IPS DF 6.9 (cell line): ENCODE data around the gene DCLK3.

Experiments used
- DNase-seq: peaks from one replicate; pipeline ENCODE4 v3.0.0-alpha.2; 2013; ENCODE audit warnings: low read depth, low spot score
- H3K27ac ChIP-seq: one replicate; pipeline ENCODE4 v1.5.1; 2013; ENCODE audit warnings: low read length, control low read depth
- H3K27me3 ChIP-seq: 2 replicates; pipeline ENCODE4 v1.6.1; 2013; ENCODE audit warnings: mild to moderate bottlenecking, low read length; ENCODE audit not compliant: control insufficient read depth, insufficient read depth
- H3K36me3 ChIP-seq: 2 replicates; pipeline ENCODE4 v1.6.1; 2013; ENCODE audit warnings: low read length; ENCODE audit not compliant: control insufficient read depth, insufficient read depth
- H3K4me1 ChIP-seq: 2 replicates; pipeline ENCODE4 v1.6.1; 2013; ENCODE audit warnings: low read length; ENCODE audit not compliant: control insufficient read depth, insufficient read depth
- H3K4me3 ChIP-seq: 2 replicates; pipeline ENCODE4 v1.5.1; 2013; ENCODE audit warnings: mild to moderate bottlenecking, low read length
- H3K9me3 ChIP-seq: 2 replicates; pipeline ENCODE4 v1.6.1; 2013; ENCODE audit warnings: low read length, inconsistent platforms; ENCODE audit not compliant: control insufficient read depth, insufficient read depth
- WGBS: extraction: QIAGEN DNeasy Blood & Tissue Kit; methylation state at CpG from one replicate; pipeline ENCODE4 v1.1.7; 2013; ENCODE audit warnings: mixed read lengths, missing lambda C conversion rate; ENCODE audit not compliant: insufficient read length, insufficient coverage; 5-methylcytosine and 5-hydroxymethylcytosine counted together

DCLK3 gene

DNA sequence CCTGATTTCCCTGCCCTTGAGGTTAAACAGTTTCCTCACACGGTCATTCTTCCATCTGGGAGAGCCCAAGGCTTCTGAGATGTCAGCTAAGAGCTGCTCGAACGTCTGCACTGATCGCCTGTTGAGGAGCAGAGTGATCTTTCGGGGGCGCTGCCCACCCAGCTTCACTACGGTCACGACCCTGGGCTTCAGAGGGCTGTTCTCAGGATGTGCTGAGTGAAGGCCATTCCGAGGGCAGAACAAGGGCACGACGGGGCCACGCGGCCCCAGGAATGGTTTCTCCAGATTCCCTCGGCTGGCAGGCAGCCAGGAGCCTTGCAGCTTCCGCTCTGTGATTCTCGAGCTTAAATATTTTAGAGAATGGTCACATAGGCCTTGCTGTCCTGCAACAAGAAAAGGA lies 25.7 kb downstream of the DCLK3 start:
- H3K27me3 ChIP-seq = no peaks in the 10 kb centered on the region
- no peaks in the 10 kb centered on the region for H3K36me3 ChIP-seq
- no peak overlapping the region for H3K4me3 ChIP-seq
- H3K4me1 ChIP-seq = no peaks in the 10 kb centered on the region
- WGBS = no CpG with 5 or more reads among the region's 16 CpGs
- no peak overlapping the region for H3K27ac ChIP-seq
- DNase-seq = no peak
- H3K9me3 ChIP-seq = no peaks in the 10 kb centered on the region

DNA sequence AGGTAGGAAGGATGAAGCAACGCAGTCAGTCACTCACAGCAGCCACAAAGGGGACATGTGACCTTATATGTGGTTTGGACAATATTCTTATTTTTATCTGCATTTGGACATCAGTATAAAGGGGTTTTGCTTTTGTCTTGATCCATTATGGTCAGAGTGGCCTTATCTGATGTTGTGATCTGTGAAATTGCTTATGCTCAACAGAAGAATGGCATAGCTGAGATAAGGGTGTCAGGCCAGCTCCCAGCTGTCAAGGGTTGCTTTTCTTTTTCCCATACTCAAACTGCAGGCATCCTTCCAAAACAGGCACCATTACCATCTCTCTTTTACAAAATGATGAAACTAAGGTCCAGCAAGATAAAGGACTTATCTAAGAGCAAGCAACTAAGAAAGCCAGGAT lies 28.1 kb downstream of the DCLK3 start:
- Histone ChIP-seq H3K27ac (no peak overlapping the region), H3K4me1 (no peaks in the 10 kb centered on the region), H3K9me3 (no peaks in the 10 kb centered on the region), H3K27me3 (no peaks in the 10 kb centered on the region), H3K4me3 (no peak overlapping the region), H3K36me3 (no peaks in the 10 kb centered on the region)
- DNase-seq = no peak
- WGBS = no CpG with 5 or more reads among the region's 1 CpG

DNA sequence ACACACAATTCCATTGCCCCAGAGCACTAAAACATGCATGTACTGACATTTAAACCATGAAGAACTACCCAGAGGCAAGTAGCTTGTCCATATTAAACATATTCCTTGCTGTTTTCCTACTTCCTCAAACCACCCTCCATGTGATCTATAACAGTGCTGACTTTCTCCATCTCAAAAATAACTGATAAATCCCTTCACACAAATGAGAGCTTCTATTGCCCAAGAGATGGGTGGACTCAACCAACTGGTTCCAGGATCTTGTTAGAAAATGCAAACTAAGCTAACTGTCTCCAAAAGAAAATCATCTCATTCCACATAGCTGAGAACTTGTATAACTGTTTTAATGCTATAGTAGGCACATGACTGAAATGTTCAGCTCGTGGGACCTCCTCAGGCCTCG lies 29.6 kb downstream of the DCLK3 start:
- Histone ChIP-seq H3K4me3 (no peak overlapping the region), H3K4me1 (no peaks in the 10 kb centered on the region), H3K27ac (no peak overlapping the region), H3K36me3 (no peaks in the 10 kb centered on the region), H3K27me3 (no peaks in the 10 kb centered on the region), H3K9me3 (no peaks in the 10 kb centered on the region)
- no CpG with 5 or more reads among the region's 2 CpGs for WGBS
- DNase-seq = no peak

DNA sequence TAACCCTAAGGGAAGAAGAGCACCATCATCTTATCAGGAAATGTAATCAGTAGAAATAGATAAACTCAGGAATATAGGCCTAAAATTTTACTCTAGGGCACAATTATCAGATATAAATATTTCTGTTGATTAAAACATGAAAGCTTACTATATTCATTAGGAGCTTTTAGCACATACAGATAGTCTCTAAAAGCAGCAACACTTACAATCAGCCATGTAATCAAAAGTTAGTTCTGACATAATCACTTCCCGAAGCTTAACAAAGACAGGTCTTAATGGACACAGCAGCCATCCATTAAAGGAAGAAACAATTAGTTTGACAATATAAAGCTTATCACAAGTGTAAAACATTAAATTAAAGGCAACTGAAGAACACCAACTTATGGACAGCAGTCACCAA lies 30.6 kb downstream of the DCLK3 start:
- Histone ChIP-seq H3K36me3 (no peaks in the 10 kb centered on the region), H3K9me3 (no peaks in the 10 kb centered on the region), H3K27ac (no peak overlapping the region), H3K4me1 (no peaks in the 10 kb centered on the region), H3K27me3 (no peaks in the 10 kb centered on the region), H3K4me3 (no peak overlapping the region)
- no CpG with 5 or more reads among the region's 1 CpG for WGBS
- DNase-seq = no peak

DNA sequence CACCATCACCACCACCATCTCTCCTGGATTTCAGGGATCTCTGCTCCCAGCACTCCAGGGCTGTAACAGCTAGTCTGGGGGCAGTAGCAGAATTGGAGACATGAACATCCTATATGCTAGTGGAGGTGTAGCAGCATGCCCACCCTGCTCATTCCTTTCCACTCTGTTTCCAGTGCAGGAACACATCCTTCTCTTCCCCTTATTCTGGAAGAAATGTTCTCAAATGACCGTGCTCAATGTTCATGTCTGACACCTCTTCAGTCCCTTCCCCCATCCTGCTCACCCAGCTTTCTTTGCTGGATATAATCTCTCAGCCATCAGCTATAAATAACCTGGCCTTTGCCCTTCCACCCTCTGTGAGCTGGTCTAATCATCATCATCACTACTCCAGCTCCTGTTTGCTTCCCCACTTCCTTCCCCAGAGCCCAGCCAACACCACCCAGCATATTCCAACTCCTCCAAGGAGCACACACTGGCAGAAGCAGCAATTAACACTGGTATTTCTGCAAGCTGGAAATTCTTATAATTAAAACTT lies 31.1 kb downstream of the DCLK3 start:
- Histone ChIP-seq H3K27me3 (no peaks in the 10 kb centered on the region), H3K4me1 (no peaks in the 10 kb centered on the region), H3K36me3 (no peaks in the 10 kb centered on the region), H3K27ac (no peak overlapping the region), H3K4me3 (no peak overlapping the region), H3K9me3 (no peaks in the 10 kb centered on the region)
- no peak for DNase-seq
- WGBS = no CpG with 5 or more reads among the region's 1 CpG

DNA sequence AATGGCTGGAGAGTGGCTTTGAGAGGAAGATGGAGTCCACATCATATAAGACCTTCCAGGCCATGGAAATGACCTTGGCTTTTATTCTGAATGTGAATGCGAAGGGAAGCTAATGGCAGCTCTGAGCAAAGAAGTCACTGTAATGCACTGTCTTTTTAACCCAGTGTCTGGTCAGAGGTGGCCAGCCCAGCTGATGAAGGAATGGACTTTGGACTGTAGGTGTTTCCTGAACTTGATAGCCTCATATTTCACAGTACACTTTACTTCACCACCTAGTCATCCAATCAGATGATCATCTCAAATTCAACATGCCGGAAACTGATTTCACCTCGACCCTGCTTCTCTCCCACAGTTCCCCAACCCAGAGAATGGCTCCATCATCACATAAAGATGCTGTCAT lies 33.4 kb downstream of the DCLK3 start:
- Histone ChIP-seq H3K27ac (no peak overlapping the region), H3K36me3 (no peaks in the 10 kb centered on the region), H3K9me3 (no peaks in the 10 kb centered on the region), H3K27me3 (no peaks in the 10 kb centered on the region; the same call in 1 of the 2 replicates), H3K4me1 (no peaks in the 10 kb centered on the region), H3K4me3 (no peak overlapping the region)
- no peak for DNase-seq
- no CpG with 5 or more reads among the region's 3 CpGs for WGBS

DNA sequence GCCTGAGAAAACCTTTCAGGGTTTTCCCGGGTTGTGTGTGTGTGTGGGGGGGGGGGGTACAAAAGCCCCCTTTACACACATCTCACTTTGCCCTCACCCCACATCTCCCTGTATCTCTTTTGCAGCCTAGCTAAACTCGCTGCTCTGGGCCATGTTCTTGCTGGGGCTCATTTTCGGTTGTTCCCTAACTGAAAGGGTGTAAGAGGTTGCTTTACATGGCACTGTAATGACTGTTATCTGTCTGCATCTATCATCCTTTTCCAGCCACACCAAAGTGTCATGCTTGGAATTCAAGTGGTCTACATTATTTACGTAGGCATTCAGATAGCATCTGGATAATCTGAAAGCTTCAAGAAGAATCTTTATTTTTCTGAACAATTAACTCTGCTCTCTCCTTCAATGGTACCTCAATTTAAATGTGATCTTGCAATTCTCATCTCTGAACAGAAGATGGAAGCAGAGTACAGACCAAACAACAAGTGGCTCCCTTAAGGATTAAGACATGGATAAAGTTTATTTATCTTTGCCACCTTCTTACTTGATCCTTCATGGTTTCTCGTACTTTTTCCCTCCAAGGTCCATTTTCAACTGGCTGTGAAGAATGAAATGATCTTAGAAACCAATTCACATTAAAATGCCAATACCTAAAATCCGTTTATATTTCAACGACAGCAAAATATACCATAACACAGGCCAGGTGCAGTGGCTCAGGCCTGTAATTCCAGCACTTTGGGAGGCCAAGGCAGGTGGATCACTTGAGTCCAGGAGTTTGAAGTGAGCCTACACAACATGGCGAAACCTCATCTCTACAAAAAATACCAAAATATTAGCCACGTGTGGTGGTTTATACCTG lies 34.9 kb downstream of the DCLK3 start:
- Histone ChIP-seq H3K4me3 (no peak overlapping the region), H3K36me3 (no peaks in the 10 kb centered on the region), H3K27ac (no peak overlapping the region), H3K9me3 (no peaks in the 10 kb centered on the region), H3K27me3 (no peaks in the 10 kb centered on the region; the same call in 1 of the 2 replicates), H3K4me1 (no peaks in the 10 kb centered on the region)
- whole genome bisulfite sequencing = no CpG with 5 or more reads among the region's 9 CpGs
- no peak for DNase-seq

DNA sequence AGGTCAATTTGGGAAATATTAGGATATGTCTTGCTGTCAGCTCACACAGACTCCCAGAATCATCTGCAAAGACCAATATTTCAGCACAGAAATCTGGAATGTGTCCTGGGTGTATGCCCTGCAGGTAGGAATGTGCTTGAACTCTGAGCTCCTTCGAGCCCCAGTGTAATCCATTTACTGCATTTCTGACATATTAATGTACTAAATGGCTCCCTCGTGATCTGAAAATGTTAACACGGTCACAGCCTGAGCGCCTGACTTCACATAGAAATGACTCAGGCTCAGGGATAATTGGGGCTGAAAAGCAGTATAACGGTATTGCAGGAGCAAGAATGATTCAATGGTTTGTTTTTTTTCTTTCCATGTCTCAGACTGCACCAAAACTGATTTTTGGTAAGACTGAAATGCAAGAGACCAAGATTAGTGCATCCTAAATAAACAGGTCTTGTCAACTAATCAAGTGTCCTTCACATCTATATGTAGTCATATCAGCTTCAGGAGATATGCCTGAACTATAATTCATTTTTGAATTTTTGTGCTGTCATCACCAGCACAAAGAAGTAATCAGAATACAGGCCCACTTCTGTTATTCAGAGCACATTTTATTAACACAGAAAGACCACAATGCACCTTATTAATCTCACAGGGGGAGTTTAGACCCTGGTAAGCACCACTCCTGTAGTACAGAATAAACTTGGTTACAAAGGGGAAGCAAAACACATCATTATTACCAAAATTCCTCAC lies 49.8 kb downstream of the DCLK3 start:
- DNase-seq = no peak
- Histone ChIP-seq H3K4me1 (0 out of 2 replicates have a peak, but pooled peaks cover 2% of the 10 kb centered on the region), H3K27me3 (no peaks in the 10 kb centered on the region), H3K9me3 (no peaks in the 10 kb centered on the region), H3K27ac (no peak overlapping the region), H3K4me3 (no peak overlapping the region), H3K36me3 (no peaks in the 10 kb centered on the region)
- WGBS = no CpG with 5 or more reads among the region's 5 CpGs

DNA sequence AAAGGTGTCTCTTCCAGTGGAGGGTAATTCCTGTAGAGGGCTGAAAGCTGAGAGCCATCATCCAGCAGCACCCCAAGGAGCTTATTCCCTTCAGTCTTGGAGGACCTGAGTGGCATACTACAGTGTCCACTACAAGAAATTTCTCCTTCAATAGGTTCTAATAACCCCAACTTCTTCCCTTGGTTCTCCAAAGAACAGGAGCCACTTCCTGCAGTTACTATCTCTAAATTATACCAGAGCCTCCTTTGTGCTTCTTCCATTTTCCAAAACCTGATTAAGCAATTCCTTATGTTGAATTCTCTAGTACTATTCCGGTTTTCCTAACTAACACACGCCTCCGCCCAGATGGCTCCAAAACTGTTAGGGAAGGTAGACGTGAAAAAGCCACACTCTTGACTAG lies 50.4 kb downstream of the DCLK3 start:
- H3K27ac ChIP-seq = no peak overlapping the region
- no peak overlapping the region for H3K4me3 ChIP-seq
- no peaks in the 10 kb centered on the region for H3K9me3 ChIP-seq
- WGBS = no CpG with 5 or more reads among the region's 4 CpGs
- 0 out of 2 replicates have a peak, but pooled peaks cover 2% of the 10 kb centered on the region for H3K4me1 ChIP-seq
- no peak for DNase-seq
- no peaks in the 10 kb centered on the region for H3K27me3 ChIP-seq
- no peaks in the 10 kb centered on the region for H3K36me3 ChIP-seq

DNA sequence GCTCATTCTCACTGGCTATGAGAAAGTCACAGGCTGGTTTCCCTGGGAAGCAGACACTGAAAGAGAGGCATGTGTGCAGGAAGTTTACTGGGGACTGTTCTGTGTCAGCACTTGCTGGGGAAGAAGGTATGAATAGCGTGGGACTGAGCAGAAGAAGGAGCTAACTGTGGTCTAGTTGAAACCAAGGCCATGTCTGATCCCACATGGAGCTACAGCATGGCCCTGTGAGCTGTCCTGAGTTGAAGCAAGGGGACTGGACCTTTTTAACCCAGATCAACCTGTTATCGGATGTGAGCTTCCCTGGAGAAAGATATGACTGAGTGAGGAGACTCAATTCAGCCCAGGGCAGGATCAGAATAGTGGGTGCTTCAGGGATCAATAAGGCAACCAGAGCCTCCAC lies 53.7 kb downstream of the DCLK3 start:
- Histone ChIP-seq H3K27me3 (no peaks in the 10 kb centered on the region), H3K36me3 (no peaks in the 10 kb centered on the region), H3K4me1 (0 out of 2 replicates have a peak, but pooled peaks cover 2% of the 10 kb centered on the region), H3K27ac (no peak overlapping the region), H3K4me3 (no peak overlapping the region), H3K9me3 (no peaks in the 10 kb centered on the region)
- WGBS = no CpG with 5 or more reads among the region's 2 CpGs
- DNase-seq = no peak
